ACC112 (cell line): ENCODE data around the gene CD244.
"Not testable (repeated sequence)": the region's sequence is repeated elsewhere in the genome, so short reads cannot be mapped to it uniquely, and the experiment has no call there.

Experiments
- H2AFZ ChIP-seq: fragments of 200-600 bp; sonication (generic); one replicate; pipeline ENCODE4 v1.6.0; 2017; ENCODE audit warnings: antibody characterized with exemption, low read length; ENCODE audit not compliant: unreplicated experiment
- H3K27ac ChIP-seq: fragments of 200-600 bp; sonication (generic); 2 replicates; pipeline ENCODE4 v1.5.1; 2014; ENCODE audit warnings: low read depth, mild to moderate bottlenecking, antibody characterized with exemption, low read length, moderate library complexity
- H3K27me3 ChIP-seq: fragments of 200-600 bp; sonication (generic); 2 replicates; pipeline ENCODE4 v1.6.1; 2014; ENCODE audit warnings: mild to moderate bottlenecking, antibody characterized with exemption, low read length, moderate library complexity, mixed read lengths; ENCODE audit not compliant: insufficient read depth
- H3K36me3 ChIP-seq: fragments of 200-600 bp; sonication (generic); 2 replicates; pipeline ENCODE4 v1.6.1; 2016; ENCODE audit warnings: mild to moderate bottlenecking, antibody characterized with exemption, low read length, moderate library complexity, mixed read lengths; ENCODE audit not compliant: insufficient read depth
- H3K4me1 ChIP-seq: fragments of 200-600 bp; sonication (generic); one replicate; pipeline ENCODE4 v1.6.1; 2016; ENCODE audit warnings: low read length, mixed read lengths; ENCODE audit not compliant: insufficient read depth, unreplicated experiment, control insufficient read depth
- H3K4me3 ChIP-seq: fragments of 200-600 bp; sonication (generic); 2 replicates; pipeline ENCODE4 v1.5.1; 2014; ENCODE audit warnings: mild to moderate bottlenecking, low read depth, low read length
- H3K79me2 ChIP-seq: fragments of 200-600 bp; sonication (generic); one replicate; pipeline ENCODE4 v1.6.0; 2016; ENCODE audit warnings: low read length; ENCODE audit not compliant: control insufficient read depth, unreplicated experiment, insufficient read depth

The CD244 gene, protein sequence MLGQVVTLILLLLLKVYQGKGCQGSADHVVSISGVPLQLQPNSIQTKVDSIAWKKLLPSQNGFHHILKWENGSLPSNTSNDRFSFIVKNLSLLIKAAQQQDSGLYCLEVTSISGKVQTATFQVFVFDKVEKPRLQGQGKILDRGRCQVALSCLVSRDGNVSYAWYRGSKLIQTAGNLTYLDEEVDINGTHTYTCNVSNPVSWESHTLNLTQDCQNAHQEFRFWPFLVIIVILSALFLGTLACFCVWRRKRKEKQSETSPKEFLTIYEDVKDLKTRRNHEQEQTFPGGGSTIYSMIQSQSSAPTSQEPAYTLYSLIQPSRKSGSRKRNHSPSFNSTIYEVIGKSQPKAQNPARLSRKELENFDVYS

DNA sequence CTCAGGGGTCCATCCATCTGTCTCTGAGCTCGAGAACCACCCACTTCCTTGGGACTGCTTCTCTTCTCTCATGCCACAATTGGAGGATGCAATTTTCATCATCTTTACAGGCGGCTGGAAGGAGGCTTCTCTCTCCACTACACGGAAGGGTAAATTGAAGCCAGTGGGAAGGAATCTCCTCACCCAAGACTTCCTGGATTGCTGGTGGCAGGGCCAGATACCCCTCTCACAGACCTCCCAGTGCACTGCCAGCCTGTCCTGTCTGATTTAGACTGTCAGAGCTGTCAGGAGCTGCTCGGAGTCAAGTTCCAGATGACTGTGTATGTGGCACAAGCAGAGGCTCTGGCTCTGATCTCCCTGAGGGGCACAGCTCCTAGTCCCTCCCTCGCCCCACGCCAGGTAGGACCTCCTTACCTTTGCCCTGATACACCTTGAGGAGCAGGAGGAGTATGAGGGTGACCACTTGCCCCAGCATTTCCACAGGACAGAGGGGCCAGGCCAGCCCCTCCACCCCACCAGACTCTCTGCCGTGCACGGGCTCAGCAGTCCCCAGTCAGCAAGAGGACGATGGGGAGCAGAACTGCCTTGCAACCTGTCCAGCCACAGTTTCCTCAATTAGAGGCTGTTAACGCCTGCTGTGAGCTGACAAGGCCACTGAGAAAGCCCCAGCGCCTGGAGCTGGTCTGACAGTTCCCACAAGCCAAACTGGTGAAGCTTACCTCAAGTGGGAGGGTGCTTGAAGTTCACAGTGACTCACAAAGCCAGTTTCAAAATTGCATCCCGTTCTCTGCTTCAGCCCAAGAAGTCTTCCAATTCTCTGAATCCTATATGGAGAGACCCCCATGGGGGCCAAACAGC is at the start of gene CD244:
Gene CD244 (minus strand): TSS at position 685 of the 858 bp plus-strand sequence. CDS start 210 bp downstream, at position 475.
- peaks cover 25% of the 10 kb centered on the region for H3K27me3 ChIP-seq
- no peak within 1 kb of the TSS for H2AFZ ChIP-seq
- no peaks in the 10 kb centered on the region for H3K4me1 ChIP-seq
- no peak within 1 kb of the TSS for H3K27ac ChIP-seq
- H3K36me3 ChIP-seq, result no peaks in the 10 kb centered on the region
- no peaks in the 10 kb centered on the region for H3K79me2 ChIP-seq
- H3K4me3 ChIP-seq, result no peak within 1 kb of the TSS

- peak overlapping the region; percentile 12; the same call in 1 of the 2 replicates for H3K4me3 ChIP-seq
These were observed 49.2 kb upstream of the CD244 start for GRCh38 chr1:160911925-160912324.

DNA sequence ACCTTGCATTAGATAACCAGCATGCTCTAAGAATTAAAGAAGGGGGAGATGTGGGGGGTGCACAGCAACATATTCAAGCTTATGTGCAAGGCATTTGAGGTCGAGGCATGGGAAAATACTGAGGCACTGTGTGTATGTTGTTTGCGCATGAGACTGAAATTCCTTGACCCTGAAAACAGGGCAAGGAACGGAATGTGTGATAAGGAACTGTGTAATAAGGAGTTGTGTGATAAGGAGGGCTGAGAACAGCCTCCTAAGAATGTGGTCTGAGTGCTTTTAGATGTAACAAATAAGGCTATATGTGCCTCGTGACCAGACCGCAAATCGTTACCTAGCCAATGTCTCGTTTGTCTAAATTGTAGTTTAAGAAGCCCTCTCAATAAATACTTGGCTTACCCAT is 48.8 kb upstream of the CD244 start:
- no peak overlapping the region for H2AFZ ChIP-seq
- H3K27ac ChIP-seq, result no peak overlapping the region
- no peaks in the 10 kb centered on the region for H3K4me1 ChIP-seq
- H3K36me3 ChIP-seq, result no peaks in the 10 kb centered on the region
- peaks cover 17% of the 10 kb centered on the region for H3K27me3 ChIP-seq
- no peaks in the 10 kb centered on the region for H3K79me2 ChIP-seq
- peak overlapping the region; percentile 12; the same call in 1 of the 2 replicates for H3K4me3 ChIP-seq

More at GRCh38 chr1:160911925-160912324, 49.2 kb upstream of the CD244 start:
- H3K27me3 ChIP-seq, result peaks cover 13% of the 10 kb centered on the region
- H3K27ac ChIP-seq, result no peak overlapping the region
- no peaks in the 10 kb centered on the region for H3K4me1 ChIP-seq
- no peaks in the 10 kb centered on the region for H3K36me3 ChIP-seq
- no peak overlapping the region for H2AFZ ChIP-seq
- no peaks in the 10 kb centered on the region for H3K79me2 ChIP-seq

GRCh38 chr1:160910170-160910750 is 47.6 kb upstream of the CD244 start:
- Histone ChIP-seq H2AFZ (no peak overlapping the region), H3K27ac (no peak overlapping the region), H3K36me3 (no peaks in the 10 kb centered on the region), H3K79me2 (no peaks in the 10 kb centered on the region), H3K4me3 (no peak overlapping the region), H3K27me3 (peaks cover 17% of the 10 kb centered on the region), H3K4me1 (no peaks in the 10 kb centered on the region)

DNA sequence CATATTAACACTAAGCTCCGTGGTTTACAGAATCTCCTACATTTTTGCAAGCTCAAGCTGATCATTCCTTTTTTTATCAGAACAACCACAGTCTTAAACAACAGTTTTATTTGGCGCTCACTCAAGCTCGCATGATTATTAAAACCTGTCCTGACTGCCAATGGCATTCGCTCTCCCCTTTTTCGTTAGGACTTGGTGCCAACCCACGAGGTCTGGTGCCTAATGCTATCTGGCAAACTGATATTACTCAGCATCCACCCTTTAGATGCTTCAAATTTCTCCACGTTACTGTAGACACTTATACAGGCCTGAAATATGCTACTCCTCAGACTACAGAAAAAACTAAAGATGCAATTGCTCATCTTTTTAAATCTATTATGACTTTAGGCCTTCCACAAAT is 45.3 kb upstream of the CD244 start:
- Histone ChIP-seq H3K27ac (no peak overlapping the region), H2AFZ (no peak overlapping the region), H3K27me3 (peaks cover 22% of the 10 kb centered on the region), H3K4me1 (no peaks in the 10 kb centered on the region), H3K79me2 (no peaks in the 10 kb centered on the region), H3K36me3 (no peaks in the 10 kb centered on the region), H3K4me3 (no peak overlapping the region)

DNA sequence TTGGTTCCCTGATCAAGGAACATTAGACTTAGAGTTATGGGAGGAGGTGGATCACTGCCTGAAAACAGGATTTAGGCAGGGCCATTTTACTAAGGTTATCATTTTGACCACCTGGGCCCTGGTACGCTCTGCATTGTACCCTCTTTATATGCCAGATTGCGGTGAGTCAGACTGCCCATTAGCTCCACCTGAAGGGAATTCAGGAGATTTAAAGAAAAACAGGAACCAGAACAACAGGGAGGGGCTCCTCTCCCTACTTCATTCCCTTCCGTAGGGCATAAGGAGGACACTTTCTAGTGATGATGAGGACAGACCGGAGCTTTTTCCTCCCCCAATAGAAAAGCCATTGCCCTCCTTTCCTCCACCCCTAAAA is 42.9 kb upstream of the CD244 start:
- Histone ChIP-seq H3K27me3 (peaks cover 13% of the 10 kb centered on the region; the same call in 1 of the 2 replicates), H2AFZ (no peak overlapping the region), H3K36me3 (no peaks in the 10 kb centered on the region), H3K4me1 (no peaks in the 10 kb centered on the region), H3K27ac (no peak overlapping the region), H3K79me2 (no peaks in the 10 kb centered on the region), H3K4me3 (no peak overlapping the region)

DNA sequence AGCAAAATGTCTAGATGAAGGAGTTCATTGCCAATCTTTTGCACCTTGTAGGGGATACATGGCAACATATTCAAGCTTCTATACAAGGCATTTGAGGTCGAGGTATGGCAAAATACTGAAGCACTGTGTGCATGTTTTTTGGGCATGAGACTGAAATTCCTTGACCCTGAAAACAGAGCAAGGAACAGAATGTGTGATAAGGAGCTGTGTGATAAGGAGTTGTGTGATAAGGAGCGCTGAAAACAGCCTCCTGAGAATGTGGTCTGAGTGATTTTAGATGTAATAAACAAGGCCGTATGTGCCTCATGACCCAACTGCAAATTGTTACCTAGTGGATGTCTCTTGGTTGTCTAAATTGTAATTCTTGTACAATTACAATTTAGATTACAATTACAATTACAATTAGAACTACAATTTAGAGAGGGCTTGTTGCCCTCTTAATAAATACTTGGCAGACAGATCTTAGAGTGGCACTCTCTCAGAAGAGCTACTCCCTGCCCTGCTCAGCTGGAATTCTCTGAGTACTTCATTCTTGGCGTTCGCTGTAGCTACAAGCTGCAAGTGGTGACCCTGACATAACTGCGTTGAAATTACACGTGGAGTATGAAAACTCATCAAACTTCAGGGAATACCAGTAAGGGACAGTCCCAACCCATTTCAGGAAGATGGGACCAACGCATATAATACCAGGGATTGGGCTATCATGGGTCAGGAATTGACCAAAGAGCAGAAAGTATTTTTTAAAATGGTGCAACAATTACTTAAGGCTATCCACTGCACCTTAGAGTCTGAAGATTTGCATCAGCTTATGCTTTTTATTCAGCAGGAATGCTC is 42.3 kb upstream of the CD244 start:
- no peak overlapping the region for H3K27ac ChIP-seq
- no peaks in the 10 kb centered on the region for H3K4me1 ChIP-seq
- no peak overlapping the region for H3K4me3 ChIP-seq
- H2AFZ ChIP-seq, result no peak overlapping the region
- H3K36me3 ChIP-seq, result no peaks in the 10 kb centered on the region
- peaks cover 13% of the 10 kb centered on the region; the same call in 1 of the 2 replicates for H3K27me3 ChIP-seq
- no peaks in the 10 kb centered on the region for H3K79me2 ChIP-seq

GRCh38 chr1:160902251-160902650 is 39.6 kb upstream of the CD244 start:
- not testable (repeated sequence) for H3K4me1 ChIP-seq, H3K79me2 ChIP-seq, H2AFZ ChIP-seq, H3K27ac ChIP-seq, H3K36me3 ChIP-seq, H3K4me3 ChIP-seq
- peaks cover 12% of the 10 kb centered on the region; the same call in 1 of the 2 replicates for H3K27me3 ChIP-seq

DNA sequence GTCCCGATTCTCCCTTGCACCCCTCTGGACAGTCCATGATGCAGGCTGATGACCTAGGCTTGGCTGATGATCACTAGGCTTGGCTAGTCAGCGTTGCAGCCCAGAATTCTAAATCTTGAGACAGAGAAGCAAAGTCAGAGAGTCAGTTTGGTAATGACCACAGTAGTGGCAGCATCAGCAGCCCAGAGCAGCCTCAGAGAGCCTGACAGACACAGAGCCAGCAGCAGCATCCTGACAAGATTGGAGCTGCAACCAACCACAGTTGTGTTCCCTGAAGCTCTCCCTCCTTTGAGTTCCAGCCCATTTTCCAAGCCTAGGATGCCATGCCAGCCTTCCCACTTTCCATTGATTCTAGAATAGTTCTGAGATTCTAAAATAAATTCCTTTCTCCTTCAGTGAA is 39.1 kb upstream of the CD244 start:
- no peak overlapping the region for H3K27ac ChIP-seq
- H3K79me2 ChIP-seq, result no peaks in the 10 kb centered on the region
- H2AFZ ChIP-seq, result no peak overlapping the region
- no peaks in the 10 kb centered on the region for H3K36me3 ChIP-seq
- H3K4me3 ChIP-seq, result no peak overlapping the region
- H3K27me3 ChIP-seq, result peaks cover 7% of the 10 kb centered on the region; the same call in 1 of the 2 replicates
- H3K4me1 ChIP-seq, result no peaks in the 10 kb centered on the region

GRCh38 chr1:160900683-160901082 is 38.0 kb upstream of the CD244 start:
- not testable (repeated sequence) for H3K27me3 ChIP-seq, H3K4me1 ChIP-seq, H3K79me2 ChIP-seq

More at GRCh38 chr1:160900683-160901082, 38.0 kb upstream of the CD244 start:
- H2AFZ ChIP-seq, H3K27ac ChIP-seq, H3K4me3 ChIP-seq, H3K36me3 ChIP-seq: not testable (repeated sequence)
